GM23248 (cell line): ENCODE results near the gene ELOB. TPM values are rescaled to one million over a fixed set of nuclear protein-coding genes. Genes with fewer than 3 reads are reported as not detected.

Source experiments
- DNase-seq: peaks from one replicate; pipeline ENCODE4 v3.0.0-alpha.2; 2015
- H2AFZ ChIP-seq: fragments of 200-600 bp; sonication (generic); 2 replicates; pipeline ENCODE4 v1.6.1; 2016; ENCODE audit warnings: antibody characterized with exemption
- H3F3A ChIP-seq: fragments of 200-600 bp; sonication (generic); 2 replicates; pipeline ENCODE4 v1.6.1; 2016; ENCODE audit warnings: mild to moderate bottlenecking, antibody characterized with exemption, mixed run types; ENCODE audit not compliant: insufficient read depth
- H3K27ac ChIP-seq: fragments of 200-600 bp; sonication (generic); 2 replicates; pipeline ENCODE4 v1.5.1; 2016; ENCODE audit warnings: mild to moderate bottlenecking
- H3K27me3 ChIP-seq: fragments of 200-600 bp; sonication (generic); replicated peaks from 2 replicates; pipeline ENCODE4 v1.6.1; 2016; ENCODE audit warnings: mild to moderate bottlenecking; ENCODE audit not compliant: insufficient read depth
- H3K36me3 ChIP-seq: fragments of 200-600 bp; sonication (generic); 2 replicates; pipeline ENCODE4 v1.6.1; 2016; ENCODE audit warnings: low read depth, mild to moderate bottlenecking
- H3K4me1 ChIP-seq: fragments of 200-600 bp; sonication (generic); 2 replicates; pipeline ENCODE4 v1.6.1; 2016; ENCODE audit warnings: mild to moderate bottlenecking; ENCODE audit not compliant: insufficient read depth
- H3K4me2 ChIP-seq: fragments of 200-600 bp; sonication (generic); one replicate; pipeline ENCODE4 v1.6.1; 2016; ENCODE audit warnings: mild to moderate bottlenecking; ENCODE audit not compliant: unreplicated experiment
- H3K4me3 ChIP-seq: fragments of 200-600 bp; sonication (generic); 2 replicates; pipeline ENCODE4 v1.5.1; 2016; ENCODE audit warnings: mild to moderate bottlenecking
- H3K79me2 ChIP-seq: fragments of 200-600 bp; sonication (generic); 2 replicates; pipeline ENCODE4 v1.6.1; 2016; ENCODE audit warnings: mild to moderate bottlenecking; ENCODE audit not compliant: insufficient read depth
- H3K9ac ChIP-seq: fragments of 200-600 bp; sonication (generic); 2 replicates; pipeline ENCODE4 v1.6.1; 2016; ENCODE audit warnings: mild to moderate bottlenecking
- H3K9me2 ChIP-seq: fragments of 200-600 bp; sonication (generic); 2 replicates; pipeline ENCODE4 v1.6.1; 2016; ENCODE audit warnings: mixed run types, mild to moderate bottlenecking, moderate library complexity; ENCODE audit not compliant: insufficient read depth
- H3K9me3 ChIP-seq: fragments of 200-600 bp; sonication (generic); one replicate; pipeline ENCODE4 v1.6.1; 2017; ENCODE audit warnings: low read depth
- H4K20me1 ChIP-seq: fragments of 200-600 bp; sonication (generic); 2 replicates; pipeline ENCODE4 v1.6.0; 2016; ENCODE audit not compliant: insufficient read depth
- EZH2 ChIP-seq: fragments of 200-600 bp; sonication (generic); IDR thresholded peaks from 2 replicates; pipeline ENCODE4 v1.6.1; 2018; ENCODE audit warnings: antibody characterized with exemption, mild to moderate bottlenecking; ENCODE audit not compliant: insufficient read depth, poor library complexity, severe bottlenecking
- EZH2phosphoT487 ChIP-seq: fragments of 200-600 bp; sonication (generic); IDR thresholded peaks from 2 replicates; pipeline ENCODE4 v1.6.1; 2018; ENCODE audit warnings: antibody characterized with exemption, moderate library complexity, mild to moderate bottlenecking, low read depth; ENCODE audit not compliant: insufficient read depth
- WGBS, 2 experiments: methylation state at CpG; one replicate each; pipeline ENCODE4 v1.1.6; 2015 to 2017; ENCODE audit warnings: low lambda C conversion rate in 2 of 2, low coverage in 1 of 2; ENCODE audit errors: missing lambda C conversion rate in 2 of 2; 5-methylcytosine and 5-hydroxymethylcytosine counted together
- in situ Hi-C: fragments of 300-500 bp; cut with MboI; formaldehyde crosslinking; loops from 2 replicates; pipeline ENCODE4 v1.15.0; 2020
- polyA plus RNA-seq: library from polyadenylated mRNA; unstranded; fragments of >200 nt; fragmentation: Nextera tagmentation; extraction: Ambion mirVana; gene quantifications from 2 replicates; pipeline ENCODE4 v1.2.1, GENCODE V29; 2016
- total RNA-seq: library from RNA; depleted of rRNA; stranded (reverse); fragments of >200 nt; shearing (Covaris generic); gene quantifications from 2 replicates; pipeline ENCODE4 v1.2.3, GENCODE V29; 2014

Gene ELOB
- total and polyA plus RNA-seq, 2 experiments from 2014 or later = 320 to 565 TPM

DNA sequence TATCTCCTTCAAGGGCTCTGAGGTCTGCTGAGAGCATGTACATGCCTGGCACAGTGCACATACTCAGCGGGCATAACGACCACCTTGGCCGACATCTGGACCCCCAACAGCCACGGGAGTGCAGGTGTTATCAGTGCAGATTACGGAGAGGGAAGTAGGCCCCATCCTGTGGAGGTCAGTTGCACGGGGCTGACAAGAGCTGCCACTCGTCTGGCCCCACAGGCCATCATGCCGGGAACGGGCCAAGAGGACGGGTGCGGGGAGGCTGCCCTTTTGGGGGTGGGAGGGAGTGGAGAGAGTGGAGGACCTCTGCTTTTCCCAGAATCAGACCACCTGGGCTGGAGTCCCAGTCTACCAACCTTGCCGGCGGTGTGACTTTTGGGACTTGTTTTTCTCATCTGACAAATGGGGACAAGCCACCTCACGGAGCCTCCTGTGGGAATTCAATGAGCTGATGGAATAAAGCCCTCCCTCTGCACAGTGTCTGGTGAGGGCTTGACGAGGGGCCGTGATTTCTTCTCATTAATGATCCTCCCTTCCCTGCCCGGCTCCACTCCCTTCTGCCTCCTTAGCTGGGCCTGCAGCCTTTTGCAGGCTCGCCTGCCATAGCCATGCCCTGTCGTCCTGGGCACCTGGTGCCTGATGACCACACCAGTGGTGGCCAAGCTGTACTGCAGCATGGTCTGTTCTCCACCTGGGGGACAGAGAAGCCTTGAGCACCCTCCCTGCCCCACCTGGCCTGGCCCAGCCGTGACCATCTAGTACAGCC, 5.7 kb upstream of the ELOB start:
- Histone ChIP-seq H3K4me2 (no peak overlapping the region), H3K27me3 (peaks cover 25% of the 10 kb centered on the region), H3K4me3 (no peak overlapping the region), H3K36me3 (no peaks in the 10 kb centered on the region), H3F3A (no peaks in the 10 kb centered on the region), H3K9me3 (no peaks in the 10 kb centered on the region), H3K4me1 (no peaks in the 10 kb centered on the region), H4K20me1 (no peaks in the 10 kb centered on the region), H2AFZ (no peak overlapping the region), H3K79me2 (peaks cover 12% of the 10 kb centered on the region), H3K27ac (no peak overlapping the region), H3K9me2 (no peaks in the 10 kb centered on the region), H3K9ac (no peak overlapping the region)
- DNase-seq = no peak
- no peak for TF ChIP-seq EZH2
- no peak for TF ChIP-seq EZH2phosphoT487
- in situ Hi-C loops = no loop called here
- WGBS, 2 experiments = 85% methylated on average over 20 of the region's 20 CpGs

- Histone ChIP-seq H3K27me3 (peaks cover 10% of the 10 kb centered on the region; the same call in 1 of the 2 replicates), H3K4me2 (no peak overlapping the region), H3K9me2 (no peaks in the 10 kb centered on the region), H4K20me1 (no peaks in the 10 kb centered on the region), H3K27ac (no peak overlapping the region), H3K9me3 (no peaks in the 10 kb centered on the region), H3F3A (peaks cover 7% of the 10 kb centered on the region), H3K36me3 (no peaks in the 10 kb centered on the region), H3K79me2 (peaks cover 30% of the 10 kb centered on the region), H3K4me1 (peaks cover 9% of the 10 kb centered on the region), H3K4me3 (no peak overlapping the region), H3K9ac (no peak overlapping the region), H2AFZ (no peak overlapping the region)
- no peak for DNase-seq
- in situ Hi-C loops = no loop called here
- TF ChIP-seq EZH2 (no peak), EZH2phosphoT487 (no peak)
- 66 to 67% methylated on average over 17 of the region's 17 CpGs for WGBS, 2 experiments
Measured at GRCh38 chr16:2779978-2780898, 3.2 kb upstream of the ELOB start.

DNA sequence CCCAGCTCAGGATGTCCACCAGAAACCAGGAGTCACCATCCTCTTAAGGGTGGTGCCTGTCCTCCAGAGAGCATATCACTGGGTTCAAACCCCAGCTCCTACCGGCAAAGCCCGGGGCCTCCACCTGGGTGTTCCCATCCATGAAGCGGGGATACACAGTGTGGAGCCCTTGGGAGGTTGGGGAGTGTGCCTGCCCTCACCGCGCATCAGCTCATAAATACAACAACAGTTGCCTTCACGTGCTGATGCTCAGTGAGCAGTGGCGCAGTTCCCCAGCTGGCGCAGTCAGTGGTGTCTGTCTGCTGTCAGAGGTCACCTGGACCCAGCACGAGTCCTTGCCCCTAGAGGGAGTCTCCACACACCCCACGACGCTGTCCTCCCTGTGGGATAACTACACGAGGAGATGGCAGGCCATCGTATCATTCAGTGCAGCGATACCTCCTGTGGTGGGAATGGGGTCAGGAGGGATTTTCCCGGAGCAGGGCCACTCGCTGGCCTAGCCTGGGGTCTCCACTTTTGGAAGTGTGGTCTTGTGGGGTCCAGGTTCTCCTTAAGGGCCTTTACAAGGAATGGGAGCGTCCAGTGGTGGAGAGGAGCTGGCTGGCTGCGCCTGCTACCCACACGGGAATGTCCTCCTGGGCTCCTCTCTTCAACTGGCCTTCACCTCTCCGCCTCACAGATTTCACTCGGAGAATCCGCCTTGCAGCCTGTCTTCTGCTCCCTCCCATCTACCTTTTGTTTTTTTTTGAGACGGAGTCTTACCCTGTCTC, 2.3 kb upstream of the ELOB start:
- Histone ChIP-seq H2AFZ (no peak overlapping the region), H3K4me1 (peaks cover 10% of the 10 kb centered on the region), H3K27ac (no peak overlapping the region), H4K20me1 (no peaks in the 10 kb centered on the region), H3K4me2 (no peak overlapping the region), H3F3A (peaks cover 12% of the 10 kb centered on the region), H3K9me3 (no peaks in the 10 kb centered on the region), H3K4me3 (no peak overlapping the region), H3K27me3 (0 out of 2 replicates have a peak, but pooled peaks cover 1% of the 10 kb centered on the region), H3K9ac (no peak overlapping the region), H3K9me2 (no peaks in the 10 kb centered on the region), H3K79me2 (peaks cover 39% of the 10 kb centered on the region), H3K36me3 (no peaks in the 10 kb centered on the region)
- 90 to 91% methylated on average over 23 of the region's 23 CpGs for WGBS, 2 experiments
- no peak for DNase-seq
- no peak for TF ChIP-seq EZH2phosphoT487
- no peak for TF ChIP-seq EZH2
- in situ Hi-C loops = no loop called here

- peaks cover 12% of the 10 kb centered on the region for H3K4me1 ChIP-seq
- DNase-seq = no peak
- peaks cover 20% of the 10 kb centered on the region for H3F3A ChIP-seq
- TF ChIP-seq EZH2phosphoT487 (no peak), EZH2 (no peak)
- H3K4me3 ChIP-seq = peak overlapping the region; percentile 77
- H3K27me3 ChIP-seq = no peaks in the 10 kb centered on the region
- H3K9me3 ChIP-seq = no peaks in the 10 kb centered on the region
- WGBS, 2 experiments = 94 to 96% methylated on average over 12 of the region's 12 CpGs
- no peaks in the 10 kb centered on the region for H4K20me1 ChIP-seq
- in situ Hi-C loops = no loop called here
- peak overlapping the region; percentile 93 for H3K27ac ChIP-seq
- 0 out of 2 replicates have a peak, but pooled peaks cover 2% of the 10 kb centered on the region for H3K36me3 ChIP-seq
- H2AFZ ChIP-seq = no peak overlapping the region
- peak overlapping the region; percentile 99 for H3K9ac ChIP-seq
- no peaks in the 10 kb centered on the region for H3K9me2 ChIP-seq
- peak overlapping the region; percentile 95 for H3K4me2 ChIP-seq
- peaks cover 46% of the 10 kb centered on the region for H3K79me2 ChIP-seq
Measured at GRCh38 chr16:2778630-2778958, 1.5 kb upstream of the ELOB start.
